A549 (cell line): ENCODE measurements around the gene CIITA. TPM values are rescaled to one million over a fixed set of nuclear protein-coding genes. Genes with fewer than 3 reads are reported as not detected.

Experiments
- ATAC-seq, 2 experiments: fragments of 200-7000 bp in 1 of 2; fragments of >200 bp in 1 of 2; cut with Nextera tagmentation in 1 of 2; cut with Tn5 transposase in 1 of 2; 3 replicates each; pipeline versions ENCODE4 v1.8.0 to v1.9.1; 2018 to 2020; ENCODE audit warnings: mild to moderate bottlenecking in 1 of 2, moderate library complexity in 1 of 2
- CTCF ChIA-PET: fragments of 300-600 bp; sonication (Branson Sonifier 250); formaldehyde crosslinking; extraction: SDS; loops from one replicate; lab custom pipeline; 2021; ENCODE audit warnings: antibody characterized with exemption, inconsistent platforms; lab: Yijun Ruan, JAX
- POLR2A ChIA-PET: fragments of 350-600 bp; formaldehyde crosslinking; extraction: SDS; loops from one replicate; lab custom pipeline; 2021; ENCODE audit warnings: antibody characterized with exemption, inconsistent platforms; lab: Yijun Ruan, JAX
- DNase-seq, 2 experiments: peaks; one replicate each; pipeline versions ENCODE4 v3.0.0 to v3.0.0-alpha.2; 2011 to 2016; ENCODE audit warnings: low read depth in 1 of 2, low spot score in 1 of 2
- FAIRE-seq: peaks from 2 replicates; lab custom pipeline; 2011; peaks lifted over from hg19 to GRCh38; lab: Jason Lieb, UNC
- H3K27ac ChIP-seq, 2 experiments: fragments of >200 bp; sonication (Bioruptor Twin); formaldehyde crosslinking; 3 replicates each; pipeline ENCODE4 v1.5.1; 2016 to 2017
- H3K4me1 ChIP-seq: fragments of >200 bp; sonication (Bioruptor Twin); formaldehyde crosslinking; 3 replicates; pipeline ENCODE4 v1.6.1; 2016
- H3K4me2 ChIP-seq: fragments of >200 bp; sonication (Bioruptor Twin); formaldehyde crosslinking; 3 replicates; pipeline ENCODE4 v1.6.1; 2016
- H3K4me3 ChIP-seq: fragments of >200 bp; sonication (Bioruptor Twin); formaldehyde crosslinking; 3 replicates; pipeline ENCODE4 v1.5.1; 2016
- H3K9me3 ChIP-seq: fragments of >200 bp; sonication (Bioruptor Twin); formaldehyde crosslinking; 3 replicates; pipeline ENCODE4 v1.6.1; 2016
- ATOH8 ChIP-seq: fragments of 250-450 bp; sonication (Bioruptor Pico); IDR thresholded peaks from 2 replicates; pipeline ENCODE4 v1.5.0; 2020; ENCODE audit warnings: low read depth, mild to moderate bottlenecking, moderate library complexity
- BCL3 ChIP-seq: fragments of >200 bp; sonication (Bioruptor Twin); formaldehyde crosslinking; IDR thresholded peaks from 3 replicates; pipeline ENCODE4 v1.6.1; 2016
- BHLHE40 ChIP-seq: IDR thresholded peaks from 2 replicates; pipeline ENCODE4 v1.6.1; 2012; ENCODE audit warnings: low read depth, low read length, inconsistent platforms
- CEBPB ChIP-seq, 2 experiments: fragments of >200 bp in 1 of 2; sonication (Bioruptor Twin) in 1 of 2; formaldehyde crosslinking in 1 of 2; IDR thresholded peaks; 2 replicates each; pipeline ENCODE4 v1.6.1; 2012 to 2016
- EHMT2 ChIP-seq: fragments of 200-600 bp; sonication (generic); IDR thresholded peaks from 2 replicates; pipeline ENCODE4 v1.6.1; 2016; ENCODE audit warnings: antibody characterized with exemption, low read depth, mild to moderate bottlenecking, moderate library complexity
- EP300 ChIP-seq, 2 experiments: fragments of >200 bp; sonication (Bioruptor Twin); formaldehyde crosslinking; IDR thresholded peaks; 2 replicates in 1 of 2; 3 replicates in 1 of 2; pipeline ENCODE4 v1.6.1; 2016 to 2017
- ESRRA ChIP-seq: fragments of 150-350 bp; IDR thresholded peaks from 2 replicates; pipeline ENCODE4 v1.6.1; 2014; ENCODE audit warnings: mild to moderate bottlenecking, low read length, borderline replicate concordance
- FOSL2 ChIP-seq, 2 experiments: fragments of 450-650 bp in 1 of 2; fragments of >200 bp in 1 of 2; sonication (Bioruptor Twin) in 1 of 2; formaldehyde crosslinking; IDR thresholded peaks; 2 replicates each; pipeline versions ENCODE4 v1.5.0 to v1.6.1; 2016 to 2020; ENCODE audit warnings: mild to moderate bottlenecking in 1 of 2, moderate library complexity in 1 of 2
- GATA3 ChIP-seq: IDR thresholded peaks from 2 replicates; pipeline ENCODE4 v1.6.1; 2012; ENCODE audit warnings: borderline replicate concordance
- HDAC2 ChIP-seq: fragments of 200-600 bp; sonication (generic); IDR thresholded peaks from 2 replicates; pipeline ENCODE4 v1.6.1; 2016
- HOXA7 ChIP-seq: fragments of 250-450 bp; sonication (Bioruptor Pico); IDR thresholded peaks from 2 replicates; pipeline ENCODE4 v1.5.0; 2020; ENCODE audit warnings: mild to moderate bottlenecking, moderate library complexity
- HOXB13 ChIP-seq: fragments of 250-450 bp; sonication (Bioruptor Pico); IDR thresholded peaks from 2 replicates; pipeline ENCODE4 v1.5.0; 2020; ENCODE audit warnings: low read depth, mild to moderate bottlenecking, moderate library complexity
- HOXB5 ChIP-seq: fragments of 250-450 bp; sonication (Bioruptor Pico); IDR thresholded peaks from 2 replicates; pipeline ENCODE4 v1.5.0; 2020; ENCODE audit warnings: mild to moderate bottlenecking, moderate library complexity
- JUNB ChIP-seq: fragments of >200 bp; sonication (Bioruptor Twin); formaldehyde crosslinking; IDR thresholded peaks from 2 replicates; pipeline ENCODE4 v1.6.1; 2016
- KDM5A ChIP-seq: fragments of 200-600 bp; sonication (generic); IDR thresholded peaks from 2 replicates; pipeline ENCODE4 v1.6.1; 2016; ENCODE audit warnings: antibody characterized with exemption, mild to moderate bottlenecking
- MAX ChIP-seq: IDR thresholded peaks from 2 replicates; pipeline ENCODE4 v1.6.1; 2012
- NPAS2 ChIP-seq: fragments of 250-450 bp; sonication (Bioruptor Pico); IDR thresholded peaks from 2 replicates; pipeline ENCODE4 v1.8.0; 2022; ENCODE audit warnings: mild to moderate bottlenecking, moderate library complexity, borderline replicate concordance
- PHF8 ChIP-seq: fragments of 200-600 bp; sonication (generic); IDR thresholded peaks from 2 replicates; pipeline ENCODE4 v1.6.1; 2016; ENCODE audit warnings: low read depth, mild to moderate bottlenecking, antibody characterized with exemption, moderate library complexity, borderline replicate concordance
- RAD21 ChIP-seq, 2 experiments: fragments of >200 bp in 1 of 2; sonication (Bioruptor Twin) in 1 of 2; formaldehyde crosslinking in 1 of 2; IDR thresholded peaks in 1 of 2; conservative IDR thresholded peaks in 1 of 2; 2 replicates in 1 of 2; 3 replicates in 1 of 2; pipeline ENCODE4 v1.6.1; 2012 to 2018; ENCODE audit warnings: inconsistent platforms in 1 of 2
- RARB ChIP-seq: fragments of 250-450 bp; sonication (Bioruptor Pico); IDR thresholded peaks from 2 replicates; pipeline ENCODE4 v1.8.0; 2021; ENCODE audit warnings: mild to moderate bottlenecking, moderate library complexity
- REST ChIP-seq: fragments of 200-600 bp; sonication (generic); IDR thresholded peaks from 2 replicates; pipeline ENCODE4 v1.6.1; 2016; ENCODE audit warnings: antibody characterized with exemption, mild to moderate bottlenecking, moderate library complexity
- RFX5 ChIP-seq: fragments of 450-650 bp; IDR thresholded peaks from 2 replicates; pipeline ENCODE4 v1.7.1; 2014; ENCODE audit warnings: antibody characterized with exemption, mild to moderate bottlenecking, moderate library complexity
- RNF2 ChIP-seq: fragments of 200-600 bp; sonication (generic); IDR thresholded peaks from 2 replicates; pipeline ENCODE4 v1.6.1; 2016; ENCODE audit warnings: low read depth, mild to moderate bottlenecking, antibody characterized with exemption, moderate library complexity, borderline replicate concordance
- SREBF2 ChIP-seq: fragments of 450-650 bp; IDR thresholded peaks from 2 replicates; pipeline ENCODE4 v1.6.1; 2014; ENCODE audit warnings: mild to moderate bottlenecking, moderate library complexity
- TFCP2L1 ChIP-seq: fragments of 250-450 bp; sonication (Bioruptor Pico); IDR thresholded peaks from 2 replicates; pipeline ENCODE4 v1.5.0; 2021; ENCODE audit warnings: mild to moderate bottlenecking
- WGBS: methylation state at CpG from one replicate; pipeline ENCODE4 v1.1.6; 2017; ENCODE audit errors: missing lambda C conversion rate; 5-methylcytosine and 5-hydroxymethylcytosine counted together
- polyA plus RNA-seq, 4 experiments: library from polyadenylated mRNA; depleted of rRNA in 3 of 4; stranded (reverse); fragments of >200 nt; fragmentation: RNase III in 1 of 4; extraction: RNeasy Plus Mini Kit Qiagen cat#74134 plus additional on column Dnase treatment in 1 of 4; gene quantifications; 2 replicates in 3 of 4; 3 replicates in 1 of 4; pipeline ENCODE4 v1.2.3, GENCODE V29; 2011 to 2017

Gene CIITA
- polyA plus RNA-seq, 2 of the 4 experiments (the other 2 are of a cell fraction): 0.06 TPM; not detected in 1

GRCh38 chr16:10972819-10973464, 95.9 kb downstream of the CIITA start:
- DNase-seq: no peak

GRCh38 chr16:10976634-10977033, 99.6 kb downstream of the CIITA start:
- WGBS: 92% methylated on average over 3 of the region's 3 CpGs
- H3K27ac ChIP-seq: no peak overlapping the region

More at GRCh38 chr16:10972819-10973464, 95.9 kb downstream of the CIITA start:
- Histone ChIP-seq H3K9me3 (no peaks in the 10 kb centered on the region), H3K4me2 (no peak overlapping the region), H3K4me1 (no peaks in the 10 kb centered on the region), H3K4me3 (no peak overlapping the region), H3K27ac (no peak overlapping the region)
- FAIRE-seq: no peak
- POLR2A ChIA-PET: no interaction called here
- CTCF ChIA-PET: interaction anchor here (0.6 to 19.6 kb wide), 10 partner anchors 11 to 739 kb away, joined by 3 to 364 read pairs (median 14); partner anchors contain the start of genes CLEC16A and SOCS1
- no peak for TF ChIP-seq ESRRA
- TF ChIP-seq FOSL2 (IDR thresholded peaks at IDR 0.05): no peak
- no peak for TF ChIP-seq FOSL2 (CRISPR knock-in tag; IDR thresholded peaks at IDR 0.05)
- no peak for TF ChIP-seq RARB (CRISPR knock-in tag)
- TF ChIP-seq RFX5: no peak
- no peak for TF ChIP-seq RAD21 (conservative IDR thresholded peaks at IDR 0.05 in 1 of 2, IDR thresholded peaks at IDR 0.05 in 1 of 2)
- no peak for TF ChIP-seq CEBPB (IDR thresholded peaks at IDR 0.05)
- TF ChIP-seq HDAC2: no peak
- no peak for TF ChIP-seq NPAS2 (CRISPR knock-in tag)
- no peak for TF ChIP-seq TFCP2L1 (CRISPR knock-in tag)
- no peak for TF ChIP-seq SREBF2
- no peak for TF ChIP-seq HOXB5 (CRISPR knock-in tag)
- no peak for TF ChIP-seq BHLHE40
- TF ChIP-seq BCL3: no peak
- TF ChIP-seq EHMT2: no peak
- no peak for TF ChIP-seq HOXB13
- TF ChIP-seq ATOH8 (CRISPR knock-in tag): no peak
- TF ChIP-seq HOXA7 (CRISPR knock-in tag): no peak
- TF ChIP-seq KDM5A: no peak
- TF ChIP-seq MAX: no peak
- ATAC-seq: no peak
- WGBS: 93% methylated on average over 12 of the region's 12 CpGs

More at GRCh38 chr16:10976634-10977033, 99.6 kb downstream of the CIITA start:
- ChIA-PET POLR2A (no interaction called here), CTCF (interaction anchor here (7.4 to 19.6 kb wide), 2 partner anchors 15 to 280 kb away, joined by 69 to 364 read pairs; partner anchors contain the start of gene SOCS1)
- no peak for ATAC-seq
- DNase-seq: no peak
- TF ChIP-seq PHF8 (no peak), JUNB (no peak), RNF2 (no peak), EP300 (IDR thresholded peaks at IDR 0.05) (no peak), REST (no peak), GATA3 (no peak)
- H3K4me3 ChIP-seq: no peak overlapping the region
- H3K4me1 ChIP-seq: no peaks in the 10 kb centered on the region
- no peak for FAIRE-seq
- H3K4me2 ChIP-seq: no peak overlapping the region
- no peaks in the 10 kb centered on the region for H3K9me3 ChIP-seq
